ENCODE measurements around the gene CBFA2T3. TPM values are rescaled to one million over a fixed set of nuclear protein-coding genes. Genes with fewer than 3 reads are reported as not detected.
"Not testable (repeated sequence)": the region's sequence is repeated elsewhere in the genome, so short reads cannot be mapped to it uniquely, and the experiment has no call there.

CBFA2T3 gene
- total and polyA plus RNA-seq, 8 donors: 3.8 to 10.4 (median 5.4) TPM

DNA sequence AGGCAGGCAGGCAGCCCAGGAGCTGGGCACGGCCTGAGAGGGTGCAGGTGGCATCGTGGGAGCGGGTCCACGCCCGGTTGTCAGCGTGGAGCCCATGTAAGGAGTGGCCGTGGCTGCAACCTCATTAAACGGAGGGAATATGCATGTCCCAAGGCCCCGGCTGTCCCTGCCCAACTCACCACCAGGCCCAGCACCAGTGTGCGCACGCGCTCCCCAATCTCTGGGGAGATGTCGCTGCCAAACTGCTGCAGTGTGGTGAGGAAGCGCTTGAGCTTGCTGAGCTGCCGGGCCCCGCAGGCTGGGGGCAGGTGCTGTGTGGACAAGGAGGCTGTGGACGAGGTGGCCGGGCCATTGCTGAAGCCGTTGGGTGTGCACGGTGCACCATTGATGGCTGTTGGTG lies 84.9 kb downstream of the CBFA2T3 start:
- no peaks in the 10 kb centered on the region for H3K9me3 ChIP-seq
- no peak overlapping the region for H3K27ac ChIP-seq
- TF ChIP-seq, protein P1, sequence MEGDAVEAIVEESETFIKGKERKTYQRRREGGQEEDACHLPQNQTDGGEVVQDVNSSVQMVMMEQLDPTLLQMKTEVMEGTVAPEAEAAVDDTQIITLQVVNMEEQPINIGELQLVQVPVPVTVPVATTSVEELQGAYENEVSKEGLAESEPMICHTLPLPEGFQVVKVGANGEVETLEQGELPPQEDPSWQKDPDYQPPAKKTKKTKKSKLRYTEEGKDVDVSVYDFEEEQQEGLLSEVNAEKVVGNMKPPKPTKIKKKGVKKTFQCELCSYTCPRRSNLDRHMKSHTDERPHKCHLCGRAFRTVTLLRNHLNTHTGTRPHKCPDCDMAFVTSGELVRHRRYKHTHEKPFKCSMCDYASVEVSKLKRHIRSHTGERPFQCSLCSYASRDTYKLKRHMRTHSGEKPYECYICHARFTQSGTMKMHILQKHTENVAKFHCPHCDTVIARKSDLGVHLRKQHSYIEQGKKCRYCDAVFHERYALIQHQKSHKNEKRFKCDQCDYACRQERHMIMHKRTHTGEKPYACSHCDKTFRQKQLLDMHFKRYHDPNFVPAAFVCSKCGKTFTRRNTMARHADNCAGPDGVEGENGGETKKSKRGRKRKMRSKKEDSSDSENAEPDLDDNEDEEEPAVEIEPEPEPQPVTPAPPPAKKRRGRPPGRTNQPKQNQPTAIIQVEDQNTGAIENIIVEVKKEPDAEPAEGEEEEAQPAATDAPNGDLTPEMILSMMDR (IDR thresholded peaks at IDR 0.05): no peak
- no peaks in the 10 kb centered on the region for H3K27me3 ChIP-seq
- H3K36me3 ChIP-seq: peaks cover 0 to 34% of the 10 kb centered on the region in 2 donors
- no peak overlapping the region for H3K4me3 ChIP-seq
- H3K4me1 ChIP-seq: peaks cover 0 to 5% of the 10 kb centered on the region in 2 donors
- intact Hi-C loops (cut with DNase I): no loop called here
- DNase-seq (no peak), ATAC-seq (no peak)

GRCh38 chr16:88891083-88891482 lies 85.9 kb downstream of the CBFA2T3 start:
- DNase-seq: no peak
- Histone ChIP-seq H3K4me1 (peaks cover 0 to 6% of the 10 kb centered on the region in 2 donors), H3K4me3 (no peak overlapping the region), H3K9me3 (no peaks in the 10 kb centered on the region), H3K36me3 (peaks cover 0 to 29% of the 10 kb centered on the region in 2 donors), H3K27ac (no peak overlapping the region), H3K27me3 (no peaks in the 10 kb centered on the region)
- intact Hi-C loops (cut with DNase I): no loop called here
- TF ChIP-seq, protein P1 (IDR thresholded peaks at IDR 0.05): no peak
- ATAC-seq: no peak

DNA sequence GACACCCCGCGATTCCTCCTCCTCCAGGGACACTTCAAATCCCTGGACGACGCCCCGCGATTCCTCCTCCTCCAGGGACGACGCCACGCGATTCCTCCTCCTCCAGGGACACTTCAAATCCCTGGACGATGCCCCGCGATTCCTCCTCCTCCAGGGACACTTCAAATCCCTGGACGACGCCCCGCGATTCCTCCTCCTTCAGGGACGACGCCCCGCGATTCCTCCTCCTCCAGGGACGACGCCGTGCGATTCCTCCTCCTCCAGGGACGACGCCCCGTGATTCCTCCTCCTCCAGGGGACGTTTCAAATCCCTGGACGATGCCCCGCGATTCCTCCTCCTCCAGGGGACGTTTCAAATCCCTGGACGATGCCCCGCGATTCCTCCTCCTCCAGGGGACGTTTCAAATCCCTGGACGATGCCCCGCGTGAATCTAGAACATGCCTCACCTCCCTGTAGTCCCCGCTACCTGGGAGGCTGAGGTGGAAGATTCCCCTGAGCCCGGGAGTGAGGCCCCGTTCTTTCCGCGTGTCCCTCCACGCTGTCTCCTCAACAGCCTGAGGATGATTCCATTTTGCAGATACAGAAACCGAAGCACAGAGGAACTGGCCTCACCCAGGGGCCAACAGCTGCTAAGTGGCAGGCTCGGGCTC lies 87.2 kb downstream of the CBFA2T3 start:
- H3K4me3 ChIP-seq; H3K27me3 ChIP-seq; intact Hi-C loops (cut with DNase I); H3K27ac ChIP-seq; H3K9me3 ChIP-seq; ATAC-seq; DNase-seq; H3K4me1 ChIP-seq: not testable (repeated sequence)
- peaks cover 0 to 41% of the 10 kb centered on the region in 2 donors for H3K36me3 ChIP-seq

DNA sequence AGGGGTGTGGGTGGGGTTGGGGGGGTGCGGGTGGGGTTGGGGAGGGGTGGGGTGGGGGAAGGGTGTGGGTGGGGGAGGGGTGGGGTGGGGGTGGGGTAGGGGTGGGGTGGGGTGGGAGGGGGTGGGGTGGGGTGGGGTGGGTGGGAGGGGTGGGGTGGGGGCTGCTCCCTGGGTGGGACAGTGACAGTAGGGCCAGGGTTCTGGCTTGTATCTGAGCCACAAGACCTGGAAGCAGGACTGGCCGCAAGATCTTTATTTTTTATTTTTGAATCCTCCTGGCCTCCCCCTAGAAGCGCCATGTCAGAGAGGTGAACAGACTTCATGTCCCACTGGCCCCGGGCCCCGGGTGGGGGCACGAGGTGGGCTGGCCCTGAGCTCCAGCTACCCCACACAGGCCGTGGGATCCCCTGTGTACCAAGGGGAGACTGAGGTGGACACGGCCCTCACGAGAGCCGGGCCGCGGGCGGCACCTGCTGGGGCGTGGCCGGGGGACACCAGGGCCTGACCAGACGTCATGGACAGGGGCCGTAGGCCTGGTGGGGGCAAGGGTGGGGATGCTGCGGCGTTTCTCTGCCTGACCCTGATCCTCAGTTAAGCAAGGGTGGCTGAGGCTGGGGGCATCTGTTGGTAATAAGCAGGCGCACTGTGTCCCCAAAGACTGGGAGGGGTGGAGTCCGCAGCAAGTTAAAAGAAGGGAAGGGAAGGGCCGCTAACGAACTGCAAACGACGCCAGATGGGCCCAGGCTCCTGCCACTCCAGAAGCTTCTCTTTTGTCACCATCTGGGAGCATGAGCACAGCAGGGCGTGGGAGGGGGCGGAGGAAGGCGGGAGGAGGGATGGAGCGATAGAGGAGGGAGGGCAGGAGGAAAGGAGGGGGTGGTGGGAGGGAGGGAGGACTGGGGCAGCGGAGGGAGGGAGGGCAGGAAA lies 88.3 kb downstream of the CBFA2T3 start:
- H3K36me3 ChIP-seq: peaks cover 0 to 52% of the 10 kb centered on the region in 2 donors
- no peak overlapping the region for H3K4me3 ChIP-seq
- peaks cover 0 to 6% of the 10 kb centered on the region in 2 donors for H3K4me1 ChIP-seq
- intact Hi-C loops (cut with DNase I): no loop called here
- ATAC-seq: no peak
- H3K27ac ChIP-seq: no peak overlapping the region
- TF ChIP-seq, protein P1 (IDR thresholded peaks at IDR 0.05): no peak
- H3K27me3 ChIP-seq: no peaks in the 10 kb centered on the region
- DNase-seq: no peak
- H3K9me3 ChIP-seq: no peaks in the 10 kb centered on the region

DNA sequence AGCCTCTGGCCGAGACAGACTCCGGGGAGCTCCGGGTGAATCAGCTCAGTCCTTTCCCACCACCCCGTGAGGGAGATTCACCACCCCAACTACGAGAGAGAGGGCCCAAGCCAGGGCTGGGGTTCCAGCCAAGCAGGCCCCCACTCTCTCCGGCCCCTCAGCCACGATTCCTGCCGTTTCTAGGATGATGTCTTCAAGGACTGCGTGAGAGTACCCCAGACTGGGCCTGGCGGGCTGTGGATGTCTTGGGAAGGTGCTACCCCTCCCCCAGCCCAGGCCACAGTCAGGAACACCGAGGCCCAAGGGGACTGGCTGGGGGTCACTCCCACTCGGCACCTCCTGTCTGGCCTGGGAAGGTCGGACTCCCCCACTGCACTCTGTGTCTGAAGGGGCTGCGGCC lies 89.0 kb downstream of the CBFA2T3 start:
- intact Hi-C loops (cut with DNase I): no loop called here
- DNase-seq: no peak
- Histone ChIP-seq H3K27me3 (no peaks in the 10 kb centered on the region), H3K36me3 (peaks cover 0 to 59% of the 10 kb centered on the region in 2 donors), H3K27ac (peak overlapping the region in 1 of 2 donors; percentile 41), H3K4me1 (peaks cover 0 to 6% of the 10 kb centered on the region in 2 donors), H3K4me3 (no peak overlapping the region), H3K9me3 (no peaks in the 10 kb centered on the region)
- ATAC-seq: no peak
- TF ChIP-seq, protein P1 (IDR thresholded peaks at IDR 0.05): no peak
